K562 (cell line): ENCODE measurements around the gene POLL.

Experiments used
- MAX ChIP-seq: sonication (generic); formaldehyde crosslinking; IDR thresholded peaks from 2 replicates; pipeline ENCODE4 v1.9.0; 2022; ENCODE audit warnings: mild to moderate bottlenecking, missing genetic modification reagents
- MIER1 ChIP-seq: fragments of 450-650 bp; IDR thresholded peaks from 2 replicates; pipeline ENCODE4 v1.6.1; 2016; ENCODE audit warnings: antibody characterized with exemption, mild to moderate bottlenecking, low read depth
- ZBTB7A ChIP-seq: IDR thresholded peaks from 2 replicates; pipeline ENCODE4 v1.6.1; 2011; ENCODE audit warnings: low read depth, mild to moderate bottlenecking, low read length, moderate library complexity, borderline replicate concordance; ENCODE audit not compliant: control insufficient read depth
- TF ChIP-seq, protein P1 (sequence below), 2 experiments: fragments of 450-650 bp; formaldehyde crosslinking in 1 of 2; IDR thresholded peaks; 2 replicates each; pipeline versions ENCODE4 v1.4.0 to v1.6.1; 2014 to 2020; ENCODE audit warnings: mild to moderate bottlenecking in 2 of 2, borderline replicate concordance in 1 of 2, low read depth in 1 of 2
- TF ChIP-seq, protein P2 (sequence below): fragments of 450-650 bp; IDR thresholded peaks from 2 replicates; pipeline ENCODE4 v1.6.1; 2016; ENCODE audit warnings: antibody characterized with exemption

GRCh38 chr10:101563007-101563406 is 25.1 kb downstream of the POLL start:
- TF ChIP-seq MAX (CRISPR knock-in tag): no peak
- no peak for TF ChIP-seq ZBTB7A
- no peak for TF ChIP-seq MIER1
- TF ChIP-seq, protein P1, sequence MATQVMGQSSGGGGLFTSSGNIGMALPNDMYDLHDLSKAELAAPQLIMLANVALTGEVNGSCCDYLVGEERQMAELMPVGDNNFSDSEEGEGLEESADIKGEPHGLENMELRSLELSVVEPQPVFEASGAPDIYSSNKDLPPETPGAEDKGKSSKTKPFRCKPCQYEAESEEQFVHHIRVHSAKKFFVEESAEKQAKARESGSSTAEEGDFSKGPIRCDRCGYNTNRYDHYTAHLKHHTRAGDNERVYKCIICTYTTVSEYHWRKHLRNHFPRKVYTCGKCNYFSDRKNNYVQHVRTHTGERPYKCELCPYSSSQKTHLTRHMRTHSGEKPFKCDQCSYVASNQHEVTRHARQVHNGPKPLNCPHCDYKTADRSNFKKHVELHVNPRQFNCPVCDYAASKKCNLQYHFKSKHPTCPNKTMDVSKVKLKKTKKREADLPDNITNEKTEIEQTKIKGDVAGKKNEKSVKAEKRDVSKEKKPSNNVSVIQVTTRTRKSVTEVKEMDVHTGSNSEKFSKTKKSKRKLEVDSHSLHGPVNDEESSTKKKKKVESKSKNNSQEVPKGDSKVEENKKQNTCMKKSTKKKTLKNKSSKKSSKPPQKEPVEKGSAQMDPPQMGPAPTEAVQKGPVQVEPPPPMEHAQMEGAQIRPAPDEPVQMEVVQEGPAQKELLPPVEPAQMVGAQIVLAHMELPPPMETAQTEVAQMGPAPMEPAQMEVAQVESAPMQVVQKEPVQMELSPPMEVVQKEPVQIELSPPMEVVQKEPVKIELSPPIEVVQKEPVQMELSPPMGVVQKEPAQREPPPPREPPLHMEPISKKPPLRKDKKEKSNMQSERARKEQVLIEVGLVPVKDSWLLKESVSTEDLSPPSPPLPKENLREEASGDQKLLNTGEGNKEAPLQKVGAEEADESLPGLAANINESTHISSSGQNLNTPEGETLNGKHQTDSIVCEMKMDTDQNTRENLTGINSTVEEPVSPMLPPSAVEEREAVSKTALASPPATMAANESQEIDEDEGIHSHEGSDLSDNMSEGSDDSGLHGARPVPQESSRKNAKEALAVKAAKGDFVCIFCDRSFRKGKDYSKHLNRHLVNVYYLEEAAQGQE (IDR thresholded peaks at IDR 0.05; ENCODE audit: borderline replicate concordance): no peak
- TF ChIP-seq, protein P1 (CRISPR knock-in tag; IDR thresholded peaks at IDR 0.05; ENCODE audit: low read depth): no peak
- TF ChIP-seq, protein P2, sequence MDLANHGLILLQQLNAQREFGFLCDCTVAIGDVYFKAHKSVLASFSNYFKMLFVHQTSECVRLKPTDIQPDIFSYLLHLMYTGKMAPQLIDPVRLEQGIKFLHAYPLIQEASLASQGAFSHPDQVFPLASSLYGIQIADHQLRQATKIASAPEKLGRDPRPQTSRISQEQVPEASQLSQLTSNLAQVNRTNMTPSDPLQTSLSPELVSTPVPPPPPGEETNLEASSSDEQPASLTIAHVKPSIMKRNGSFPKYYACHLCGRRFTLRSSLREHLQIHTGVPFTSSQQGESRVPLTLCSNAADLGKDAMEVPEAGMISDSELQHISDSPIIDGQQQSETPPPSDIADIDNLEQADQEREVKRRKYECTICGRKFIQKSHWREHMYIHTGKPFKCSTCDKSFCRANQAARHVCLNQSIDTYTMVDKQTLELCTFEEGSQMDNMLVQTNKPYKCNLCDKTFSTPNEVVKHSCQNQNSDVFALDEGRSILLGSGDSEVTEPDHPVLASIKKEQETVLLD: no peak
